C4-2B (cell line): Measurements from ENCODE around the gene BBOX1.

Source experiments
- CTCF ChIP-seq: fragments of 450-650 bp; conservative IDR thresholded peaks from 2 replicates; pipeline ENCODE4 v1.5.1; 2017; ENCODE audit warnings: mild to moderate bottlenecking
- ZFX ChIP-seq: fragments of 450-650 bp; IDR thresholded peaks from 2 replicates; pipeline ENCODE4 v1.6.1; 2017

GRCh38 chr11:27138716-27139115 is 98.1 kb downstream of the BBOX1 start:
- TF ChIP-seq CTCF (no peak), ZFX (no peak)
